ENCODE results near the gene VWC2L.

The VWC2L gene

DNA sequence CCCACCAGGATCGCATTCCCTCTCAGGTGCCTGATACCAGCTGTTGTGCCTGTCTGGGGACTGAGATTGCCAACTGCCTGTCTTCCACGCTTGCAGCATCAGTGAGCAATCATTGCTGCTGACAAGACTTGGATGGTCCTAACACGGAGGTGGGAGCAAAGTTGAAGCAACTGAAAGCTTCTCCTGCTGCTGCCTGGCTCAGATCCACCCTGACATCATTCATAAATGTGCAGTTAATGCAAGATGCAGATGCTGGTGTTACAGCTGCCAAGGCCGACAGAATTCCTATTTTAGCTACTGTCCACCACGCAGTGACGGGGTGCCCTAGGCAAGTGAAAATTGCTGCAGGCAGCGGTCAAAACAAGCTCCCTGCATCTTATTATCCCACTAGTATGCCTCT, 131.4 kb downstream of the VWC2L start:
- DNase-seq (ENCODE audit: low spot score) = no peak

GRCh38 chr2:214542866-214543265, 132.0 kb downstream of the VWC2L start:
- DNase-seq (ENCODE audit: low spot score) = no peak

- DNase-seq (ENCODE audit: low spot score) = peak; percentile 2
These were observed 132.6 kb downstream of the VWC2L start for GRCh38 chr2:214543386-214543955.

DNA sequence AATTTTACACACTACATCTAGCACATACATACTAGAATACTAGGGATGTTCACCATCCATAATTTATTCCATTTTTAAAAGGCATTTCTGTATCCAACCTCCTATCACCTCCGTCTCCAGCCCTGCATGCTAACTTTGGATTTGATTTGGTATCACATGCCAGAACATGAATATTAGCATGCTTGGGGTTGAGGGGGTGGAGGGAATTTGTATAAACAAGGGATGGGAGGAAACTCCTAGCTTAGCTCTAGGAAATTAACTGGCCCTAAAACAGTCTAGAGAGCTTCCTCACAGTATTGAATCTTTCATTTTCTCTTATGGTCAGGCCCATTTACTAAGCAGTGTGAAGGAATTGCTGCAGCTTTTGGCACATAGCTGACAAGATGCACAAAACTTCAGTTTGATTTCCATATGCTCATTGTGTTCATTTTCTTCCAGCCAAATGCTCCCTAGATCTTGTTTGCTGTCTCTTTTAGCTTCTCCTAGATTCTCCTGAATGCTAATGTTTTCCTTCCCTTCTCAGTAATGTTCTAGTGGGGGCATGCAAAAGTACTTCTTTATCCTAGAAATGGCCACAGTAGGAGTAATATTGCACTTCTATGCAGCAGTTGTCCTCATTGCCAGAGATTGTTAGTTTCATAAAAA, 135.2 kb downstream of the VWC2L start:
- no peak for DNase-seq (ENCODE audit: low spot score)

GRCh38 chr2:214547931-214548330, 137.1 kb downstream of the VWC2L start:
- no peak for DNase-seq (ENCODE audit: low spot score)

DNA sequence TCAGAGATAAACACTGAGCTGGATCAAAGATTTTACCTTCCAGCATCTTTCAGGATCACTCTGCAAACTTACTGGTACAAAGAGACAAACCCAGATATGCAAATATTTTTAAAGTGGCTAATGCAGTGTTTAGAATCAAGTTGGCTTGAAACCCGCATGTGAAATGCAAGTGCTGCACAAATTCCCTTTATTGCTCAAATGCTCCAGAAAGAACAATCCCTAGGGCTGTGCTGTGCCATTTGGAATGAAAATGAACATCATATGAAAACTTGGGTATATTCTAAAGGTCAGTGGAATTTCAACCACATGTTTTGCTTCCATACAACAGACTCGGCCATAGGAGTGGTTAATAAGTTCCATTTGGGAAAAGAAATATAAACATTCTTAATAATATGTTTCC, 139.1 kb downstream of the VWC2L start:
- DNase-seq (ENCODE audit: low spot score) = no peak

DNA sequence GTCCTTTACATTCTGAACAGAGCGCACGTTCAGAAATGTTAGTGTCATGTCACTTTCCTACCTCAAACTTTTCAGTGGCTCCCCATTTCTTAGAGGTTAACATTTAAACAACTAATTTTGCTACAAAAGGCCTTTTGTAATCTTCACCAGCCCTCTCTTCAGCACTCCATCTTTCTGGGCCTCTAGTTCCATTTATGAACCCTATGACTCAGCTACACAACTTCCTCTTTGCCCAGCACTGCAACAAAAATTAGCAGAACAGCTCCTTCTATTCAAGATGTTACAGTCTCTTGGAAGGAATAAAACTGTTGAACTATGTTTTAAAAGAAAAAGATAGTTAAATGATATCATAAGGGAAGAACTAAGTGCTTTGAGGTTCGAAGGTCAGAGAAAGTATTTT, 139.9 kb downstream of the VWC2L start:
- no peak for DNase-seq (ENCODE audit: low spot score)

- no peak for DNase-seq (ENCODE audit: low spot score)
These were observed 147.0 kb downstream of the VWC2L start for GRCh38 chr2:214557884-214558283.

GRCh38 chr2:214558341-214558740, 147.5 kb downstream of the VWC2L start:
- no peak for DNase-seq (ENCODE audit: low spot score)

- no peak for DNase-seq (ENCODE audit: low spot score)
These were observed 149.3 kb downstream of the VWC2L start for GRCh38 chr2:214560176-214560575.

- no peak for DNase-seq (ENCODE audit: low spot score)
These were observed 149.8 kb downstream of the VWC2L start for GRCh38 chr2:214560618-214561190.

- DNase-seq (ENCODE audit: low spot score) = no peak
These were observed 154.4 kb downstream of the VWC2L start for GRCh38 chr2:214565246-214565645.

- DNase-seq (ENCODE audit: low spot score) = no peak
These were observed 155.6 kb downstream of the VWC2L start for GRCh38 chr2:214566457-214566856.

GRCh38 chr2:214569419-214570035, 158.7 kb downstream of the VWC2L start:
- DNase-seq (ENCODE audit: low spot score) = no peak

DNA sequence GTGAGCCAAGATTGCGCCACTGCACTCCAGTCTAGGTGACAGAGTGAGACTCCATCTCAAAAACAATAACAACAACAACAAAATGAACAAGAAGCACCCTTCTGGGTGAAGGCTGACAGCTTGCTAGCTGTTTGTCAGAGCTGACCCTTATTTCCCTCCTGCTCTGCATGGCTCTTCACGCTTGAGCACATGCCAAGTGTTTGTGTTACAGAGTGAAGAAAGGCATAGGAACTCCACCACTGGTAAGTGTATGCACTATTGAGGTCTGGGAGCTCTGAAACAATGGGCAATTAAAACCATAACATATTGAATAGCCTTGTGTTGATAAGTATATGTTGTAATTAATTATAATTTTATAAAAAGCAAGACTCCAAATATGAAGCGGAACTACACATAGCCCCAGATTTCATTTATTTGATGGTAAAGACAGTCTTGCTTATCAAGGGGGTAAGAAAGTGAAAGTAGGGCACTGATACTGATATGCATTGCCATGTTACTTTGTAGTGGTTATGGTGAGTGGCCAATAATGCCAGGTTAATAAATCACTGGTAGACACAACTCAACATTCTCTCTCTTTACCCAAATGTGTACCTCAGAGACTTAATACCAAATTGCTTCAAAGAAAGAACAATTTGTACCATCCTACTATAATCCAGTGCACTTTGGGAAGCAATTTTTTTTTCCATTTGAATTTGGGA, 163.4 kb downstream of the VWC2L start:
- DNase-seq (ENCODE audit: low spot score) = no peak

- DNase-seq (ENCODE audit: low spot score) = no peak
These were observed 164.2 kb downstream of the VWC2L start for GRCh38 chr2:214575030-214575429.

- DNase-seq (ENCODE audit: low spot score) = no peak
These were observed 164.6 kb downstream of the VWC2L start for GRCh38 chr2:214575465-214575864.

DNA sequence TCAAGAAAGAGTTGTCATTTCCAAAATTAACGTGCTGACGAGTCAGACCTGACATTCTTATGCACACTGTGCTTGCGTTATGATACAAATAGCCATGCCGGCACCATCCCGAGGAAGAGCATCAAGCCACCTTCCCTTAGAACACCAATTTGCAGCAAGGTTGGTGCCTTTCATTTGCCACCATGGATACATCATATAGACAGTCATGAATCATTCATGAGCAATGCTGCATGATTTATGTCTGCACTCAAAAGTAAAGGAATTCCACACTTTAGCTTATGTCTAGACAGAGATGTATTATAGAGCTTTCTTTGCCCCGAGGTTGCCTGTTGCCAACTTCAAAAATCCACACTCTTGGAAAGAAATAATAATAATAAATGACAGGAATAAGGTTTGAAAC, 166.9 kb downstream of the VWC2L start:
- no peak for DNase-seq (ENCODE audit: low spot score)

DNA sequence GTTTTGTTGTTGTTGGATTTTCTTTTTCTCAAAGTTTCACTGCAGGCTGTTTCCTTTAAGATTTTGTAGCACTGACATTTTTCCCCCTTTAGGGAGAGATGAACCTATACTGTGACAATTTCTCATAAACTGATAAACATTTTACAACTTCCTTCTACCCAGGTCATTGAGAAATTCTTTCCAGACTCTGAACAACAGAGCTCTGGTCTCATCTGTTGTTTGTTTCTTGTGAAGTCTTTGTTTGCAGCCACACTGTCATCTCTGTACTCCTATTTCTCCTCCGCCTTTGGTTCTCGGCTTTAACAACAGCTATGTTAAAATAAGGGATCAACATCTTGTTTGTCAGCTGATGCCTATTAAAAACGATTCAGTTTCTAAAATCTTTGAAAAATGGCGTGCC, 167.6 kb downstream of the VWC2L start:
- DNase-seq (ENCODE audit: low spot score) = no peak

GRCh38 chr2:214579035-214579434, 168.2 kb downstream of the VWC2L start:
- no peak for DNase-seq (ENCODE audit: low spot score)

DNA sequence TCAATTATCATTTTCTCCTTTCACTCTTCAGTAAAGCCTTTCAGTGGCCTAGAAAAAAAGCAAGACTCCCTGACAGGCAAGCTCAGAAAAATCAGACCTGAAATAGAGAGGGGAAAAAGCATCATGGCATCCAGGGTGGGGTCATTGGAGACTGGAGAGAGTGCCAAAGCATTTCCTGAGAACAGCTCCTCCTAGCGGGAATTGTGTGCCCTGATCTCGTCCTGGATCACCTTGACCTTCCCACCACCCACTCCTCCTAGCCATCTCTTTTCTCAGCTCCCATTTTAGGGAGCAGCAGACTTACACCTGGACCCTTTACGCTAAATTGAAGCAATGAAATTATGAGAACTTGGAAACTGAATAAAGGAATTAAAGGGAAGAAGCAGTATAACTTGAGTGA, 176.6 kb downstream of the VWC2L start:
- peak; percentile 7 for DNase-seq (ENCODE audit: low spot score)

- no peak for DNase-seq (ENCODE audit: low spot score)
These were observed 180.5 kb downstream of the VWC2L start for GRCh38 chr2:214591366-214591765.

GRCh38 chr2:214592011-214592410, 181.2 kb downstream of the VWC2L start:
- no peak for DNase-seq (ENCODE audit: low spot score)

All from SW480 (cell line).